HEK293 (cell line): Measurements from ENCODE around the gene GAGE10.

Experiments used
- CTCF ChIP-seq: fragments of 450-650 bp; formaldehyde crosslinking; IDR thresholded peaks from 2 replicates; pipeline ENCODE4 v1.5.1; 2016; ENCODE audit warnings: missing biosample characterization, missing genetic modification characterization
- ZBTB26 ChIP-seq: fragments of 450-650 bp; formaldehyde crosslinking; optimal IDR thresholded peaks from 2 replicates; pipeline ENCODE3; 2016; ENCODE audit warnings: missing biosample characterization, mild to moderate bottlenecking, missing genetic modification characterization
- ZNF280D ChIP-seq: fragments of 450-650 bp; formaldehyde crosslinking; IDR thresholded peaks from 2 replicates; pipeline ENCODE4 v1.5.1; 2016; ENCODE audit warnings: missing biosample characterization, missing genetic modification characterization
- ZNF548 ChIP-seq: fragments of 450-650 bp; formaldehyde crosslinking; IDR thresholded peaks from 2 replicates; pipeline ENCODE4 v1.5.1; 2016; ENCODE audit warnings: missing biosample characterization, missing genetic modification characterization
- TF ChIP-seq, protein P1 (sequence below): fragments of 450-650 bp; formaldehyde crosslinking; IDR thresholded peaks from 2 replicates; pipeline ENCODE4 v1.5.1; 2016; ENCODE audit warnings: missing biosample characterization, missing genetic modification characterization
- TF ChIP-seq, protein P2 (sequence below): fragments of 450-650 bp; formaldehyde crosslinking; IDR thresholded peaks from 2 replicates; pipeline ENCODE4 v1.5.1; 2016; ENCODE audit warnings: missing biosample characterization, missing genetic modification characterization
- TF ChIP-seq, protein P3 (sequence below): fragments of 450-650 bp; formaldehyde crosslinking; IDR thresholded peaks from 2 replicates; pipeline ENCODE4 v1.5.1; 2016; ENCODE audit warnings: missing biosample characterization, missing genetic modification characterization, low read depth

DNA sequence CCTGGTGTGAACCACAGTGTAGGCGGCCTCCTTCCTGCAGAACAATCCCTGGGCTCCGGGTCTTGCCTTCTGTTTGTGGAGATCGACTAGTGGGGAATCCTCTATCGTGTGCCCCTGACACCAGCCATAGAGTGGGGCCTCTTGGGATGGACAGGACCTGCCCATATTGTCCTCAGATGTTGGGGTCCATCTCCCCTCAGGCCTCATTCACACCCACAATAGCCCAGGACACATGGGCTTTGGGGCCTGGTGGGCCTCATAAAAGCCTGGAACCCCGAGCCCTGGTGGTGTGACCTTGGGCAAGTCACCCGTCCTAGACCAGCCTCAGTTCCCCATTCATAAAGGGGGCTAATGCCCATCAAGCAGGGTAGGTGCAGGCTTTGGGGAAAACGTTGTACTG is 13.2 kb upstream of the GAGE10 start:
- TF ChIP-seq CTCF (tag by site-specific recombination) (no peak), ZNF280D (no peak), ZNF548 (no peak), ZBTB26 (no peak)
- TF ChIP-seq, protein P1, sequence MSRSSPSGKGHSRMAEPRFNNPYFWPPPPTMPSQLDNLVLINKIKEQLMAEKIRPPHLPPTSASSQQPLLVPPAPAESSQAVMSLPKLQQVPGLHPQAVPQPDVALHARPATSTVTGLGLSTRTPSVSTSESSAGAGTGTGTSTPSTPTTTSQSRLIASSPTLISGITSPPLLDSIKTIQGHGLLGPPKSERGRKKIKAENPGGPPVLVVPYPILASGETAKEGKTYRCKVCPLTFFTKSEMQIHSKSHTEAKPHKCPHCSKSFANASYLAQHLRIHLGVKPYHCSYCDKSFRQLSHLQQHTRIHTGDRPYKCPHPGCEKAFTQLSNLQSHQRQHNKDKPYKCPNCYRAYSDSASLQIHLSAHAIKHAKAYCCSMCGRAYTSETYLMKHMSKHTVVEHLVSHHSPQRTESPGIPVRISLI (tag by site-specific recombination) = no peak
- TF ChIP-seq, protein P2, sequence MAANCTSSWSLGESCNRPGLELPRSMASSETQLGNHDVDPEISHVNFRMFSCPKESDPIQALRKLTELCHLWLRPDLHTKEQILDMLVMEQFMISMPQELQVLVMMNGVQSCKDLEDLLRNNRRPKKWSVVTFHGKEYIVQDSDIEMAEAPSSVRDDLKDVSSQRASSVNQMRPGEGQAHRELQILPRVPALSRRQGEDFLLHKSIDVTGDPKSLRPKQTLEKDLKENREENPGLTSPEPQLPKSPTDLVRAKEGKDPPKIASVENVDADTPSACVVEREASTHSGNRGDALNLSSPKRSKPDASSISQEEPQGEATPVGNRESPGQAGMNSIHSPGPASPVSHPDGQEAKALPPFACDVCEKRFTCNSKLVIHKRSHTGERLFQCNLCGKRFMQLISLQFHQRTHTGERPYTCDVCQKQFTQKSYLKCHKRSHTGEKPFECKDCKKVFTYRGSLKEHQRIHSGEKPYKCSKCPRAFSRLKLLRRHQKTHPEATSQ (tag by site-specific recombination) = no peak
- TF ChIP-seq, protein P3, sequence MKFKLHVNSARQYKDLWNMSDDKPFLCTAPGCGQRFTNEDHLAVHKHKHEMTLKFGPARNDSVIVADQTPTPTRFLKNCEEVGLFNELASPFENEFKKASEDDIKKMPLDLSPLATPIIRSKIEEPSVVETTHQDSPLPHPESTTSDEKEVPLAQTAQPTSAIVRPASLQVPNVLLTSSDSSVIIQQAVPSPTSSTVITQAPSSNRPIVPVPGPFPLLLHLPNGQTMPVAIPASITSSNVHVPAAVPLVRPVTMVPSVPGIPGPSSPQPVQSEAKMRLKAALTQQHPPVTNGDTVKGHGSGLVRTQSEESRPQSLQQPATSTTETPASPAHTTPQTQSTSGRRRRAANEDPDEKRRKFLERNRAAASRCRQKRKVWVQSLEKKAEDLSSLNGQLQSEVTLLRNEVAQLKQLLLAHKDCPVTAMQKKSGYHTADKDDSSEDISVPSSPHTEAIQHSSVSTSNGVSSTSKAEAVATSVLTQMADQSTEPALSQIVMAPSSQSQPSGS = no peak
